M059J (cell line): ENCODE data around the gene NAGLU. TPM values are rescaled to one million over a fixed set of nuclear protein-coding genes. Genes with fewer than 3 reads are reported as not detected.
A peak's percentile ranks its signal among the peaks of the same experiment; 100 is the strongest.

Experiments used
- DNase-seq: peaks from one replicate; pipeline ENCODE4 v3.0.0-alpha.2; 2012; ENCODE audit warnings: low read depth
- total RNA-seq: library from RNA; depleted of rRNA; stranded (reverse); fragments of >200 nt; shearing (Covaris generic); gene quantifications from 2 replicates; pipeline ENCODE4 v1.2.3, GENCODE V29; 2014

NAGLU gene
- total RNA-seq, 1 experiment from 2014 or later, result 27.8 TPM

DNA sequence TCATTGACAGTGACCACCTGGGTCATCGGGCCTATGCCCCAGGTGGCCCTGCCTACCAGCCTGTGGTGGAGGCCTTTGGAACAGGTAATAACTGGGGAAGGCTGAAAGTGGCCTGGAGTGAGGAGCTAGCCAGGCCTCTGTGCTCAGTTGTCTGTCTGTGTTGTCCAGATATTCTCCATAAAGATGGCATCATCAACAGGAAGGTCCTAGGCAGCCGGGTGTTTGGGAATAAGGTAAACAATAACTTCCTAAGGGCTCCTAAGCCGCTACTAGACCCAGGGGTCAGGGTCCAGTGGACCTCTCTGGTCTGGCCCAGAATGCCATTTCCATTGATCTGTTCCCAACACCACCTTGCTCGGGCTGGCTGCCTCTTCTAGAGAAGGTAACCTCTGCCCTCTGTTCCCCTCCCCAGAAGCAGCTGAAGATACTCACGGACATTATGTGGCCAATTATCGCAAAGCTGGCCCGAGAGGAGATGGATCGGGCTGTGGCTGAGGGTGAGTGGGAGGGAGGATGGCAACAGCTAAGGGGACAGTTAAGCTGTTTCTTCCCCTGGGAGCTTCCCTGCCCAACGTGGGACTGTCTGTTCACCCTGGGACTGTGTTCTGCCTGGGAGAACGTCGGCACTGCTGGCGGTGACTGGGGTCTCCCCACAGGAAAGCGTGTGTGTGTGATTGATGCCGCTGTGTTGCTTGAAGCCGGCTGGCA is 28.9 kb downstream of the NAGLU start:
- DNase-seq, result no peak

DNA sequence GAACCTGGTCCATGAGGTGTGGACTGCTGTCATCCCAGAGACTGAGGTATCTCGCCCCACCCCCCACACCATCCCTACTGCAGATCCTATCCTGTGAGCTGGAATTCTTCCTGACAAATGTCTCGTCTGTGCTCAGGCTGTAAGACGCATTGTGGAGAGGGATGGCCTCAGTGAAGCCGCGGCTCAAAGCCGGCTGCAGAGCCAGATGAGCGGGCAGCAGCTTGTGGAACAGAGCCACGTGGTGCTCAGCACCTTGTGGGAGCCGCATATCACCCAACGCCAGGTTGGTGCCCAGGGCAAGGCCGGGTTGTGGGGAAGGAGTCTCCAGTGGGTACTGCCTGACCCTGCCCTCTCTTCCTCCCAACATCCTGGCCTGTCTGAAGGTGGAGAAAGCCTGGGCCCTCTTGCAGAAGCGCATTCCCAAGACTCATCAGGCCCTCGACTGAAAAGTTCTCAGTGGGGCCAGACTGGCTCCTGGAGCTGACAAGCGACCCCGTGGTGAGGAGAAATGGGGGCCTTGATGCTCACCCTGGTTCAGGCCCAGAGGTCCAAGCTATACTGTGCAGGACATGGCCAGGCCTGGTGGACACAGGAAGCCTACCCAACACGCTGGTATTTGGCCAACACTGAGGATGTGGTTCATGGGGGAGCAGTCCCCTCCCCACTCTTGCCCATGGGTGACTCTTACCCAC is 29.6 kb downstream of the NAGLU start:
- no peak for DNase-seq

DNA sequence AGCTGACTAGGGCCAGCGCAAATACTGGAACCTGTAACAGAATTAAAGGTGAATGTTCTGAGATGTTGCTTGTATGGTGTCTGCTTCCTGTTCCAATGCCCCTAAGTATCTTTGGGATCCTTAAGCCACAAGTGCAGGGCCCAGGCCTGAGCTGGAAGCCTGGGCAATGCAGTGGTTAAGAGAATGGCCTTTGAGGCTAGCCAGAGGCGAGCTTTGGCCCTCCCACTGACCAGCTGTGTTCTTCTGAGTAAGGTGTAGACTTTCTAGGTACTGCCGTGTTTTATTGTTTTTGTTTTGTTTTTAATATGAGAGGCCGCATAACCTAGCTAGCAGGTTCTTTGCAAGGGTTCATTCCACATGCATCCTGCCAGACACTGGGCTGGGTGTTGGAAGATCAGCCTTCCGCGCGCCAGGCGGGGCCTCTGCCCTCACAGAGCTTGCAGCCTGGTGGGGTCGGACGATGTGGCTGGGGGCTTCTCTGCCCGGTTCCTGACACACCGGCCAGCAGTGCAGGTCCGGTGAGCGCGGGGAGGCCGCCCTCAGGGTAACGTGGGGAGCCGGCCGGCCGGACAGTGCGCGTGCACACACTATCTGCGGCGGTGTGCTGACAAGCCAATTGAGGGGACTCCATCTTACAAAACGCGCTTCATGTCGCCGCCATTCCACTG is 30.3 kb downstream of the NAGLU start:
- DNase-seq, result no peak

DNA sequence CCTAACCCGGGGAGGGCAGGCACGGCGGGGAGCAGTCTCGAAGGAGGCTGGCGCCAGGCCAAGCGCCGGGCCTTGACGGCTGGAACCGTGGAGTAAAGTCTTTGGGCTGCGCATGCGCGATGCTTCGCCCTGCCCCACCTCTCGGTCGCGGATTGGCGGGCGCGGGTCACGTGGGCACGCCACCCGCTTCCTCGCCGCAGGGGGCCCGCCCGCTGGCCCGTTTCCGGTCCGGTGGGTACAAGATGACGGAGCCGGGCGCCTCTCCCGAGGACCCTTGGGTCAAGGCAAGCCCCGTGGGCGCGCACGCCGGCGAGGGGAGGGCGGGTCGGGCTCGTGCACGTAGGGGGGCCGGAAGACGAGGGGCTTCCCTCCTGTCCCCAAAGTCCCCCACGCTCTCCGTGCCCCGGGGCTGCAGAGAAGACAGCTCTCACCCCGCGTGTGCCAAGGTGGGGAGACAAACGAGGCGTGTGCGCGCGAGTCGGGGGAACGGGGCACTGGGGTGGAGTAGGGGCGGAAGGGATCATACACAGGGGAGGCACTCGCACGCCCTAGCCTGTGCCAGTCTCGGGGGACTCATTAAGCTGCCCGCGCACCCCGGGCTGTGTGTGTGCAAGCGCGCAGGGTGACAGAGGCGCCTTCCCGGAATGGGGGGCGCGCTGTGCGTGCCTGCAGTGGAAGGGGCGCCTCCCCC is 31.0 kb downstream of the NAGLU start, which contains the start of gene MLX:
TSS of gene MLX (plus strand) at position 218 of the 691 bp plus-strand sequence. CDS start at position 243, 25 bp downstream.
- peak; percentile 81 for DNase-seq

DNA sequence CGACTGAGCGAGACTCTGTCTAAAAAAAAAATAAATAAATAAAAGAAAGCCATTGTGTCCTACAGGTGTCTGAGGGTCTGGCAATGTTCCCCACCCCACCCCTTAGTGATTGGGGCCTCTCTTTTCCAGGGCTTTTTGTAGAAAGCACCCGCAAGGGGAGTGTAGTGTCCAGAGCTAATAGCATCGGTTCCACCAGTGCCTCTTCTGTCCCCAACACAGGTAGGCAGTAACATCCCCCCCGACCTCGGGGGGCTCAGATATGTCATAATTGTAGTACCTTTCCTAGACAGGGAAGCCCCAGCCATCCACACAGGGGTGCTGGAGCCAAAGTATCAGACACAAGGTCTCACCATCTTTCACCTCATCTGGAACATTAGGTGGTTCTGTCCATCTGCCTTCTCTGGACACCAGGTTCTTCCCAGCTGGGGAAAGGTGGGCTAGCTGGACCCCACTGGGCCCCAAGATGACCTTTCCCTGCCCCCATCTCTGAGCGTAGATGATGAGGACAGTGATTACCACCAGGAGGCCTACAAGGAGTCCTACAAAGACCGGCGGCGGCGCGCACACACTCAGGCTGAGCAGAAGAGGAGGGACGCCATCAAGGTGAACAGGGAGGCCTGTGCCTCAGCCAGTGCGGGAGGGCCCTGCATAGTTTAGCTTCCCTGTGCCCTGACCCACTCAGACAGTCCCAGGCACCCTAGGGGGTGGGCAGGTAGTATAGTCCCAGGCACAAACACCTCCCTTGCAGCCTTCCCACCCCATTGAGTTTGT is 32.5 kb downstream of the NAGLU start:
- DNase-seq, result no peak

DNA sequence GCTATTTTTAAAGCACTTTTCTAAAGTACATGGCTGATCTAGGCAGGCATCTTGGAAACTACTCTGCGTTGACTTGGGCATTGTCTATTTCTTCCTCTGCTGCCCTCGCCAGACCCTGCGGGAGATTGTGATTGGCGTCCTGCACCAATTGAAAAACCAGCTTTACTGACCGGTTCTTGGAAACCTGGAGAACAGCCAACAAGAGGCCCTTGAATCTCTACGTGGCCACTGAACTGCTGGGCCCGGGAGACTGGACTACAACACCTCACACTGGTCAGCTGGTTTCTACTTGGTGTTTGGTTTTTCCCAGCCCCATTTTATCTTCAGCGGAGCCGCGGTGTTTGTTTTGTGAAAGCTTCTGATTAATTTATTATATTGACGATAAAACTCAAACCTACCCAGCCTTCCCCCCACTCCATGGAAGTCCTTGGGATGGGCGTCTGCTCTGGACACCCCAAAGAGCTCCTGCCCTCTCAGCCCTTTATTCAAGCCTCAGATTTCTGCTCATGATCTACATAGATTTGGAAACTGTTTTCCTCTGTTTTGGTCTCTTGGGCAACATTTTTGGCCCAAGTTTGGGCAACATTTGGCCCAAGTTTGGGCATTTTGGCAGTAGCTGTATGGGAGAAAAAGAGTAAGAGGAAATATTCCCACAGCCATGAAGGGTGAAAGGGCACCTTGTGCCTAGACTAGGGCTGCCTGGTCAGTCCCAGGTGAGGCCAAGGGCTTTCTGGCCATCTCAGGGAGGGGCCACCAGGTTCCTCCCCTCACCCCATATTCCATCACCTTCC is 35.6 kb downstream of the NAGLU start:
- DNase-seq, result no peak

DNA sequence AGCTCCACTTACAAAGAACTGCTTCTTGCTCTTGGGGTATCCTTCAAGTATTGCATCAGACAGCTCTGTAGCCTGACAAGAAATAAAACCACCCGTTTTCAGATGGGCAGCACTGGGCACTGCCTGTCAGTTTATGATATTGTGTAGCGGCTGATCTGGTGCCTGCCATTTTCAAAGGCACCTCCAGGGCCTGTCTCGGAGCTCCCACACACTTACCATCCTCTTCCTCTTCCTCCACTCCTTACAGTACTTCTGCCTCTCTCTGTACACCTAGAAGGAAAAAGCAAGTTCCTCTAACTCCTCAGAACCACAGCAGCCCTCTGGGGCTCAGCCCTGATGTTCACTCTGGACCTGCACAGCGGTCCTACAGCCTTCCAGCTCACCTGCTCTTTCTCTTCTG is 37.1 kb downstream of the NAGLU start:
- no peak for DNase-seq

DNA sequence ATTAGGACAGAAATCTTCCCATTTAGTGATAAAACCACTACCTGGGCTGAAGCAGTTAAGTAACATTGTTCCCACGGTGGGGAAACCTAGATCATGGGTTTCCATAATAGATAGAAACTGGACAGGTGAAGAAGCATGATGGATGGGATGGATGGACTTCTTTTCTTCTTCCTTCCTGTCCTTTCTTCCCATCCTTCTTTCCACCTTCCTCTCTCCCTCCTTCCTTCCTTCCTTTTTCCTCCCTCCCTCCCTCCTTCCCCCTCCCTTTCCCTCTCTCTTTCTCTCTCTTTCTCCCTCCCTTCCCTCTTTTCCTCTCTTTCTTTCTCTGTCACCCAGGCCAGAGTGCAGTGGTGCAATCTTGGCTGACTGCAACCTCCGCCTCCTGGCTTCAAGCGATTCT is 38.4 kb downstream of the NAGLU start:
- DNase-seq, result no peak

DNA sequence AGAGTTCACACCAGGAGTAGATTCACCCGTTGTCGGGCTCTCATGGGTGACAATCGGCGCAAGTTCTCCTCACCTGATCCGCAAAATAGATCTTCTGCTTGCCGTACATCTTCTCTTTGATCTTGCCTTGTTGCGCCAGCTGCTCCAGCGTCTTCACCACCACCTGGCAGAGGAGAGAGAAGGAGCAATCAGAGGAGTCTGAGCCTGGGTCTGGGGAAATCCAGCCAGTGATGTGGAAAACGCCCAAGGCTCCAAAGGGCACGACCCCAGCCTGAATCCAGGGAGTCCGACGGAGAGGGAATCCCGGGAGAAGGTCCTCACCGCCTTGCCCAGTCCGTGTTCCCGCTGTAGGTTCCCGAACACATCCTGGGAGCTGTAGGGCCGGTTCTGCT is 41.1 kb downstream of the NAGLU start:
- no peak for DNase-seq

DNA sequence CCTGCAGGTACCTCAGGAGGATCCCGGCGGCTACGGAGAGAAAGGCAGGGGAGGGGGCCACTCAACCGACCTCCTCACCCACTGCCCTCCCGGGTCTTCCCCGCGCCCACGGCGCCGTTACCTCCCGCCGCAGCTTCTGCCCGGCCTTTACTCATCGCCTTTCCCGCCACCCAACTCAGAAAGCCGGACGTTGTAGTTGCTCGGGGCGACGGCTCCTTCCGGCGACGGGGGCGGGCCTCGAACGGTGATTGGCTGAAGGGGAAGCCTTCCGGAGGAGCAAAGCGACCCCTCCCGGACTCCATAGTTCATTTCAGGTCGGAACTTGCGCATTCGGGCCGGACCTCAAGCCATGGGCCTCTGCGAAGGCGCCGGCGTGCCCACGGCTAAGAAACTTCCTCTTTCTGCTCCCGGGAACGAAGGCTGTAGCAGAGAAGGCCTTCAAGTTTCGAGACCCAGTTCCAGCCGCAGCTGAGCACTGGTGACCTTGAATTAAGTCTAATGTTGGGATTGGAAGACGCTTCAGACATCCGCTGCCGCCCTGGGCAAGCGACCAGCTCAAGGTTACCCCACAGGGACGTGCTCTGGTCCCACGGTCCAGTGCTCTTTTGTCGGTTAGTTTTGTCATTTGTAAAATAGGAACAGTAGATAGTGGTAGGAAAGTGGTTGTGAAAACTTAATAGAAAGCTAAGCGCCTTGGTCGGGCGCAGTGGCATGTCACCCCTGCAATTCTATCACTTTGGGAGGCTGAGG is 41.7 kb downstream of the NAGLU start, which contains the start of gene PSMC3IP:
TSS of gene PSMC3IP (minus strand) at position 198 of the 750 bp plus-strand sequence. CDS start at position 155, 43 bp downstream.
- peak; percentile 93 for DNase-seq

DNA sequence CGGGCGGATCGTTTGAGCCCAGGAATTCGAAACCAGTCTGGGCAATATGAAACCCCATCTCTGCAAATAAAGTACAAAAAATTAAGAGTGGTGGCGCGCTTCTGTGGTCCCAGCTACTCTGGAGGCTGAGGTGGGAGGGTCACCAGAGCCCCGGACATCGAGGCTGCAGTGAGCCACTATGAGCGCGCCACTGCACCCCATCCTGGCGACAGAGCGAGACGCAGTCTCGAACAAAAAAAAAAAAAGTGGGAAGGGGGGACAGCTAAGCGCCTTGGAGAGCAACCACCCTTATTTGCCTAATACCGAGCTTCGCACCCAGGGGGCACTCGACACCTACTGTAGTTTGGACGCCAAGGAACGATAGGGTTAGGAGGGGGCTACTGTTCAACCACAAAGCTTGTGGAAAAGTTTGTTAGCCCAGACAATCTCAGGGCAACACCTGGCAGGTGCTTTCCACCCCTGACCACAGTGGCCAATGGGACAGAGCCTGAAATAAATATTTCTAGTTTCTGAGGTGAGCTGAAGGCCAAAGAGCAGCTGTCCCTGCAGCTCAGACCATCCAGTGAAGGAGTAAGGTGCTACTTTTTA is 42.3 kb downstream of the NAGLU start:
- DNase-seq, result peak; percentile 71

DNA sequence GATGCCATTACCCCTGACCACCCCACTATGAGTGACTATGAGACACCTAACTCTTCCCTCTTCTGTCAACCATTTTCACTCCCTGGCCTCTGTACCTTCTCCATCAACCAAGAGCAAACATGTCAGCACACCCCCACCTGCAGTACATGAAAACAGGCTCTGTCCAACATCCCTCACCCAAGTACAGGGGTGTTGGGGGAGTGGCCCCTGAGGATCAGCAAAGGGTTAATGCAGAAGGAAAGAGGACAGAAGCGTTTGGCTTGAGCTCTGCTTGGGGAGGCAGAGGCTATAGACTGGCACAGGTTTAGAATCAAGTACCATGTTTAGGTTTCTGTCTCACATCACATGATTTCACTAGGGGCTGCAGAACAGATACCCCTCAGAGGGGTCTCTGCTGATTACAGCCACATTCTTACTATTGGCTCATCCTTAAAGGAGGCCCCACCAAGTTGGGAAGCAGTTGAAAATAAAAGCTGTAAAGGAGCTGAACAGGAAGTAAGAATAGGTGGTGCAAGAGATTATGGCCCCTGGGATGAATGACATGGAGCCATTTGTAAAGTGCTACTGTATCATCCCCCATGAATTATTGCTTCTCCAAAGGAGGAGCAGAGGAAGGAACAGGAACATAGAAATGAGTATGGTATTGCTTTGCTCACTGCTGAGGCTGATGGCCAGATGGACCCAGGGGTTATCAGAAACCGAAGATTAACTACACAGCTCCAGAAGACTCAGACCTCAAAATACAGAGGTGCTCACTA is 43.9 kb downstream of the NAGLU start:
- DNase-seq, result no peak

DNA sequence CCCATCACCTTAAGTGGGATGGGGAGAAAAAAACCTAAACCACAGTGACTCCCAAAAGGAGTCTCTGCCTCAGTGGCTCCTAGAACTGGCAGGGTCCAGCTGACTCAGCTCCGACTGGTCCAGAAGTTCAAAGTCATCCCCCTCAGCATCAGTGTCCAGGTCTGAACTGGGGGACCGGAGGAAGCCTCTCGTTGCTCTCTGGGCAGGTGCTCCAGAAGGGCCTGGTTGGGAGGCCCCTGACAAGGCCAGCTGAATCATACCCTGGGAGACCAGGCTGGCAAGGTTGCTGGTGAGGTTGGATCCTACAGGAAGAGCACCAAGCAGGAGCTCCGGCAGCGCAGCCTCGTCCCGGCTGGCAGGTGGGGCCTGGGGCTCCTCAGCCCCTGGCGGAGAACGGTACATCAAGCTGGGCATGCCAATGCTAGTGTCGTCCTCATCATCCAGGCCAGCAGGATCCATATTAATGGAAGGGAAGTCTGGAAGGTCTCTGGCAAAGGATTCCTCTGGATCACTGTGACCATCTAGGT is 45.8 kb downstream of the NAGLU start:
- DNase-seq, result no peak

DNA sequence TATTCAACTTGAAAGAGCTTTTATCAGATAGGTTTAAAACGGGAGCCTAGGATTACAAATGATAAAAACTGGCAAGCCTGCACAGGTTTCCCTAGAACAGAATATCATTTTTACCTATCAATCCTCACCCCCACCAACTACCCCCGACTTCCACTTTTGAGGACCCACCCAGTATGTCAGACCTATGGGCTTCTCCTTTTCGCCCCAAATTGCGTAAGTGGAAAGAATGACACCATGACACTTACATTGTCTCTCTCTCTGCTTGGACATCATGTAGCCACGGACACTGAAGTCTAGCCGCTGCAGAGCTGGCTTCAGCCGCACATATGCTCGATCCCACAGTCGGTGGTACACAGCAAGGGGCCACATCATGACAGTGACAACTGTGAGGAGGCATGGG is 48.8 kb downstream of the NAGLU start:
- no peak for DNase-seq

DNA sequence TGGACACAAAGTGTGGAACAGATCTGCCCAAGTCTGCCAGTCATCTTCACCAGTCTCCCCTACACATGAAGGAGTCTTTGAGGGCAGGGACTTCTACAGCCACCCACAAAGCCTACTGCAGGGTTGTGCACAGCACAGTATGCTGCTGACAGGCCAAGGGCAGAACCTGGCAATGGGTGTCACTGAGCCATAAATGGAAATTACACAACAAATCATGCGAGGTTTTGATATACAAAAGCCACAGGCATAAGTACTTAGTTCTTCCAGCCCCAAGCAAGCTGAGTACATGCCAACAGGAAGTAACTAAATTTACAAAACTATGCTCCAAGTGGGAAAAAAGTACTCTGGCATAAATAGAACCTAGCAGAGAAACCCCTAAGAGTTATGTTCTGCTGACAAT is 49.3 kb downstream of the NAGLU start:
- no peak for DNase-seq

DNA sequence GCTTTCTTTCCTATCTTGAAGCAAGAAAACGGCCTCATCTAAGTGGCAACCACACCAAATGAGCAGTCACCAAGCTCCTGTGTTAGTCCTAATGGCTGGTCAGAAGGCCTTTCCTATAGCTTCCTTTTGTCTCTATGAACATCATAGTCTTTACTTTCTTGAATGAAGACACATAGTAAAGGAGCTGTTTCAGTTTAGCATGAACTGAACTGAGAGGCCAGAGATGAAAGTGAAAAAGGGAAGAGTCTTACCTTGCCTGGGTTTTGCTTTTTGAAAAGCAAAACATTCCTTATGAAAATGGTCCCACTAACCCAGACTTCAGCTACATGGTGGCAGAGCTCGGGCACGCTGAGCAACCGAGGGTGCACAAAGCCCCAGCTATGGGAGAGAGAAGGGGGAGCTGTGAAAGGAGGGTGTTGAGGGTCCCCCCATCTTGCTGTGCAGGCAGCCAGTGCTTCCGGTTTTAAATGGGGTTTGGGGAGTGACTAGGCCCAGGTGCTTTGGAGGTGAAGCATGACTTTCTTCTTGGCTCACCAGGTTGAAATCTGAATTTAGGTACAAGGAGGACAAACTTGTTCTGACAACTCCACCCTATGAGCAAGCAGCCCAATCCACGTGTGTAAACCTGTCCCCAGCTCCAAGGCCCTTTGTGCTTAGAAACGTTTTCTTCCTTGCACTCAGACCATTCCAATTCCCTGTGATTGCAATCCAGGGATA is 50.6 kb downstream of the NAGLU start:
- no peak for DNase-seq

DNA sequence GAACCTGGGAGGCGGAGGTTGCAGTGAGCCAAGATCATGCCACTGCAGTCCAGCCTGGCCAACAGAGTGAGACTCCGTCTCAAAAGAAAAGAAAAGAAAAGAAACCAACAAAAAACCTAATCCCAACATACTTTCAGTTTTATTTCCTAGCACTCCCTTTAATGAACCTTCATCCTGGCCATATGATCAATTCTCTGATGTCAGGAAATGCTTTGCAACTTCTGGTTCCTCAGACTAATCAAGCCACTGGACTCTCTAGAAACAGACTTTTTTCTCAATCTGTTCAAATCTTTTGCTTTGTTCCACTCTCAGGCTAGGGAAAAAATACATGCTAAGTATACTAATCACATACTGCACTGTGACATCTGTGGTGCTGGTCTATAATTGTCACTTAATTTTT is 54.8 kb downstream of the NAGLU start:
- no peak for DNase-seq

DNA sequence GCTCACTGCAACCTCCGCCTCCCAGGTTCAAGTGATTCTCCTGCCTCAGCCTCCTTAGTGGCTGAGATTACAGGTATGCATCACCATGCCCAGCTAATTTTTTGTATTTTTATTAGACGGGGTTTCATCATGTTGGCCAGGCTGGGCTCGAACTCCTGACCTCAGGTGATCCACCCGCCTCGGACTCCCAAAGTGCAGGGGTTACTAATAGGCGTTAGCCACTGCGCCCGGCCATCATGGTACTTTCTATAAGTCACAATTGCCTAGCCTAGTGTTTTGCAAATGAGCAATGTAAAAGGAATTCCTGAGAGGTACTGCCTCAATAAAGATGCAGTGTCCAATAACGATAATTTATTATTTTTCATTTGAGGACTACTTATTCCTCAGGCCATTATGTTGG is 55.4 kb downstream of the NAGLU start:
- no peak for DNase-seq
